ENCODE measurements around the gene TRIM38. TPM values are rescaled to one million over a fixed set of nuclear protein-coding genes. Genes with fewer than 3 reads are reported as not detected.

TRIM38 gene
- total and polyA plus RNA-seq, 2 of the 13 experiments (the other 11 are each of a cell fraction or from before 2014, with no cell fraction given), result 2.5 to 3.1 TPM

- TF ChIP-seq ZNF740 (CRISPR knock-in tag; IDR thresholded peaks at IDR 0.05) (no peak), ELF3 (CRISPR knock-in tag; IDR thresholded peaks at IDR 0.05) (peak; percentile 64; the same call in 1 of the 2 replicates), ZNF713 (CRISPR knock-in tag; IDR thresholded peaks at IDR 0.05) (no peak), ZNF264 (CRISPR knock-in tag; IDR thresholded peaks at IDR 0.05) (no peak), ZFP41 (CRISPR knock-in tag; IDR thresholded peaks at IDR 0.05; ENCODE audit: borderline replicate concordance) (no peak), HDAC2 (CRISPR knock-in tag; IDR thresholded peaks at IDR 0.05) (peak; percentile 52; the same call in 1 of the 2 replicates), KLF12 (CRISPR knock-in tag; IDR thresholded peaks at IDR 0.05; ENCODE audit: borderline replicate concordance) (no peak), ZNF879 (CRISPR knock-in tag; IDR thresholded peaks at IDR 0.05) (no peak), POLR2A (IDR thresholded peaks at IDR 0.05; ENCODE audit: insufficient read depth in 1 of 2, low read depth in 2 of 2, low read length in 2 of 2) (peak in 1 of 2 experiments; percentile 28; a peak in 1 of 4 replicates), ZNF800 (CRISPR knock-in tag; IDR thresholded peaks at IDR 0.05) (no peak; the same call in 1 of the 2 replicates), TRIM22 (IDR thresholded peaks at IDR 0.05) (no peak), SMYD3 (CRISPR knock-in tag; IDR thresholded peaks at IDR 0.05) (no peak), FOXA3 (CRISPR knock-in tag; IDR thresholded peaks at IDR 0.05) (no peak), TFDP1 (CRISPR knock-in tag; IDR thresholded peaks at IDR 0.05; ENCODE audit: borderline replicate concordance) (peak; percentile 28; the same call in 1 of the 2 replicates), ZBTB21 (CRISPR knock-in tag; IDR thresholded peaks at IDR 0.05) (peak; percentile 87), USF2 (IDR thresholded peaks at IDR 0.05; ENCODE audit: low read depth, low read length) (no peak), USF2 (CRISPR knock-in tag; IDR thresholded peaks at IDR 0.05; ENCODE audit: borderline replicate concordance) (no peak), ZBTB2 (CRISPR knock-in tag; IDR thresholded peaks at IDR 0.05; ENCODE audit: low read depth) (no peak), ZBTB7B (CRISPR knock-in tag; IDR thresholded peaks at IDR 0.05) (no peak), ZBTB37 (CRISPR knock-in tag; IDR thresholded peaks at IDR 0.05) (no peak)
Observed at GRCh38 chr6:26025894-26026832, 63.6 kb downstream of the TRIM38 start (continued).
